Fibroblast of skin of left quadriceps (primary cell): ENCODE measurements around the gene ZNF460.
"Not testable (repeated sequence)": the region's sequence is repeated elsewhere in the genome, so short reads cannot be mapped to it uniquely, and the experiment has no call there.

Experiments
- DNase-seq, 2 experiments: peaks; one replicate each; pipeline ENCODE4 v3.0.0-alpha.2; 2013; ENCODE audit warnings: low read depth in 2 of 2

The ZNF460 gene

DNA sequence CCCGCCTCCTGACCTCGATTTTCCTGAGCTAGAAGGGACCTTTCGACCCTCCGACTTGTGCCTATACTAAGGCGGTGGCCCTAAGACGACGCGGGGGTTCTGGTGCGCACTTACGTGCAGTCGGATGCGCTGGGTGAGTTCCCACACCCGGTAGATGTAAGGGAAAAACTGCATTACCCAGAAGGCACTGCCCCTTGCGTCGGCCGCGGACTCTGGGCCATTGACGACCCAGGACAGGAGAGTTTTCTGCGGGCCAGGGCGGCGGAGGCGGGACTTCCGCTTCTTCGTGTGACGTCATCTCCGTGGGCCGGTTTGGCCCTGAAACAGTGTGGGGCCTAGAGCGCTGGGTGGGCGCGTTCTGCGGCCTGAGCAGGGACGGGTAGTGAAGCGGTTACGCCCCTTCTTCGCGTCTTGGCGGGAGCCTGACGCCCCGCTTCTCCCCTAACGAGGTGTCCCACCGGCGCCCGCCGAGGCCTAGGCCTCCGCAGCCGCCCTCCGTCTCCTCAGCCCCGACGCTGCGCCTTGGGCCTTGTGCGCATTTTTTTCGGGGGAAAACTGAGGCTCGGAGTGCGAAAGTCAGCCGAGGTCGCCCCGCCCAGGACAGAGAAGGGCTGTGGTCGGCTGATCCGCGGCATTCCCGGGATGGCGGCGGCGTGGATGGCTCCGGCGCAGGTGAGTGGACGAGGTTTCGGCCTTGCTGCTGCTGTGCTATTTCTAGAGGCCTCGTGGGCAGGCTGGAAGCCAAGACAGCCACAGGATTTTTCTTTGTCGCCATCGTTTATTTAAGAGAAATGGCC, at the start of gene ZNF460:
TSS of gene ZNF460 (plus strand) at position 321 of the 797 bp plus-strand sequence. CDS start at position 643, 322 bp downstream.
- peak; percentile 96 for DNase-seq

DNA sequence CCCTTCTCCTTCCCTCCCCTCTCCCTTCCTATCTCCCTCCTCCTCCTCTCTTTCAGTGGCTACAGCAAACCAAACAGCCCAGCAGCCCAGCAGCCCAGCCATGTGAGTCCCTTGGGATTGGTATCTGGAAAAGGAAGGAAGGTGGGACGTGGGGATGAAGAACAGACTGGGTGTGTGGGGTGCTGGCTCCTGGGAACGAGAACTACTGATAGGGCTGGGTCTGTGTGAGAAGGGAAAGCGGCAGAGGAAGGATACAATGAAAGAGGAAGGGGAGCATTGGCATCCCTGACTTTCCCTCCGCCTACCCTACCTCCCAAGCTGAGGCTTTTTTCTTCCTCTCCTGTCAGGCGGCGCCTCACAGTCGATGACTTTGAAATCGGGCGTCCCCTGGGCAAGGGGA, 48.6 kb upstream of the ZNF460 start:
- DNase-seq: no peak

DNA sequence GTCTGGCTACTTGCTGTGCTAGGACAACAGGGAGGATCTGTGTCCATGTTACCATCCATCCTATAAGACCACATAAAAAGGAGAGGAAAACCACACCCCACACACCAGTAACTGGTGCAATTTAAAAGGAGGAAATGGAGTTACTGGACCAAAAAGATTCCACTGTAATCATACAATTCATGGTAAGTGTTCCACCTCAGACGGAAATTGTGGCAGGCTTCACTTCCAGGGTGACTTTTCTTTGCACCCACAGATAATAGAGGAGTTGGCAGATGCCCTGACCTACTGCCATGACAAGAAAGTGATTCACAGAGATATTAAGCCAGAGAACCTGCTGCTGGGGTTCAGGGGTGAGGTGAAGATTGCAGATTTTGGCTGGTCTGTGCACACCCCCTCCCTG, 47.1 kb upstream of the ZNF460 start:
- DNase-seq: no peak

DNA sequence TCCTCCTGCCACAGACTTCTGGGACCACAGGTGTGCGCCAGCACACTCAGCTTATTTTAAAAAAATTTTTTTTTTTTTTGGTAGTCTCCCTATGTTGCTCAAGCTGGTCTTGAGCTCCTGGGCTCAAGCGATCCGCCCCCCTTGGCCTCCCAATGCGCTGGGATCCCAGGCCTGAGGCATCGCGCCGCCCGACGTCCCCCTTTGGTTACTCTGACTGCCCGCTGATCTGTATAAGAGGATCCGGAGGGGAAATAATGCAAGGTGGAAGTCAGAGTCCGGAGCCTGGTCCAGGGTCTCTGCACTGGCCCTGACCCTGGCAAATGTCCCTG, 40.3 kb upstream of the ZNF460 start:
- DNase-seq: peak in 1 of 2 experiments; percentile 1

DNA sequence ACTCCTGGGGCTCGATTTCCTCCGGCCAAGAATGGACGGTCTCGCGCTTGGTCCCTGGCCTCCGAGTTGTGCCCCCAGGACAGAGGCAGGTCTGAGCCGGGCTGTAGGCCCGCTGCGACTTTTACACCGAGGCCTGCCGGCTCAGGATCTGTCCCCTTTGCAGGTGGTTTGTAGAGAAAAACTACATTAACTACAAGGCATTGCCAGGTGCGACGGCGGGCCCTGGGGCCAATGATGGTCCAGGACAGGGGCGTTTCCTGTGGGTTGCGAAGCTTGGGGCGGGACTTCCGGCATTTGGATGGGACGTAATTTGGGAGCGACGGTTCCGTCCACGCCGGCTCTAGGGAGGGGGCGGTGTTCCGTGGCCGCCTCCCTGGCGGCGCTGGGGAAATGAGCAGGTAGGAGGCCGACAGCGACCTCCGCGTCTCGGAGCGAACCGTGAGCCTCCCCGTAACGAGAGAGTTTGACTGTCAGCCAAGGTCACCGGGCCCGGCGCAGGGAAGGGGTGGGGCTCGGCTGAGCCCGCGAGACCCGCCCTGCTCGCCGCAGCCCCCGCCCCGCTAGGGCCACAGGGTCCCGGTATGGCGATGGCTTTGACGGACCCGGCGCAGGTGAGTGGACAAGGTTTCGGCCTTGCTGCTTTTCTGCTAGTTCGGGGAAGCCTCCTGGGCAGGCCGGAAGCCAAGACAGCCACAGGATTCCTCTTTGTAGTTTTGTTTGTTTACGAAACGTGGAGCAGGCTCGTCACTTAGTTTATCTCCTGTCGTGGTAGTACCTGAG, 39.8 kb upstream of the ZNF460 start, which contains the start of gene ZNF805:
TSS of gene ZNF805 (plus strand) at position 322 of the 780 bp plus-strand sequence. CDS start at position 582, 260 bp downstream.
- peak; percentile 82 to 83 for DNase-seq

DNA sequence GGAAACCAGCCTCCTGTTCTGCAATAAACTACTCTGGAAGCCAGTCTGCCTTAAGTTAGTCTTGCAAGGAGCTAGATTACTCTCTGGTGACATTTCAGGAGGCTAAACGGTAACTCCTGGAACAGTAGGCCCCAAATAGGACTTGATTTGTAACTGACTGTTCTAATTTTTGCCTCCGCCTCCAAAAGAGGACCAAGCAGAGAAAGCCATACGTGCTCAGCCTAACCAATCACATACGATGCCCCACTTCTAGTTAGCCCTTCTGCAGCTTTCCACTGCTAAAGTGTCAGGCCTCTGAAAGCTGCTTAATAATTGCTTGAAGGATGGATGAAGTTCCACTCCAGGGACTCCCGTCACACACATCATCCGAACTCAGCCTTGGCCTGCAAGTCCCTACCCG, 39.1 kb upstream of the ZNF460 start:
- no peak for DNase-seq

DNA sequence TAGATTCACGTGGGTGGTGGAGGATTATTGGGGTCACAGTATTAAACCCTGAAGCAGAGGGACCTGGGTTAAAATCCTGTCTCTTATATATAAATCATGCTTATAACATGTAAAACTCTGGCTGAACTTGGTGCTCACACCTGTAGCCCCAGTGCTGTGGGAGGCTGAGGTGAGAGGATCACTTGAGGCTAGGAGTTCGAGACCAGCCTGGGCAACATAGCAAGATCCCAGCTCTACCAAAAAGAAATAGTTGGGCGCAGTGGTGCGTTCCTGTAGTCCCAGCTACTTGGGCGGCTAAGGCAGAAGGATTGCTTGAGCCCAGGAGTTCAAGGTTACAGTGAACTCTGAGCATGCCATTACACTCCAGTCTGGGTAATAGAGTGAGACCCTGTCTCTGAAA, 37.5 kb upstream of the ZNF460 start:
- no peak for DNase-seq

DNA sequence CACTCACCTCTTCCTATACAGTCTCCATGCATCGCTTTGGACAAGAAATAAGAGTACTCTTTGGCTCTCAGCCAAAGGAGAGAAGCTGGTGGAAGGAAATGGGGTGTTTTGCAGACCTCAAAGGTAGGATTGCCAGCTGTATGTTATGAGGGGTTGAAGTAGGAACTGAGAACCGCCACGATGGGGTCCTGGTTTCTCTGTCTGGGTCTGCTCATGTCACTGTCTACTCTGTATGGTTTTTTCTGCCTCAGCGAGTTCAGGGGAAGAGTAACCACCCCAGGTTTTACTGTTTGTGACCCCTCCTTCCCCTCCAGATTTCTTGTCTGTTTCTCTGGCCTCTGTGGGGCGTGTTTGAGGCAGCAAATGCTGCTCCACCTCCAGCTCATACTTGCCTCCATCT, 35.8 kb upstream of the ZNF460 start:
- DNase-seq: no peak

DNA sequence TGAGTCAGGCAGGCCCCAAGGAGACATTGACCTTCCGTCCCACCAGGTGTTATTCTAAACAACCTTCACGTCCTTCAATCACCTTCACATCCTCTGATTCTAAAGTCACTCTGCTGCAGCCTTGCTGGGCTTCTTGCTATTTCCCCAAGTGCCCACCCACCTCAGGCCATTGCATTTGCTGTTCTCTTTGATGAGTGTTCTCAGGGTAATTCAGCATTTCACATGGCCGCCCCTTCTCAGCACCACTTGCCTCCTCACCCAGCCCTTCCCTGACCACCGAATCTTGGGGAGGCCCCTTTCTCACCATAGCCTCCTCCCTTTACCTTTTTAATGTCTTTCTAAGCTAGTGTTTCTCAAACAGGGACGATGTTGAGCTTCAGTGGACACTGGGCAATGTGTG, 35.2 kb upstream of the ZNF460 start:
- DNase-seq: no peak

DNA sequence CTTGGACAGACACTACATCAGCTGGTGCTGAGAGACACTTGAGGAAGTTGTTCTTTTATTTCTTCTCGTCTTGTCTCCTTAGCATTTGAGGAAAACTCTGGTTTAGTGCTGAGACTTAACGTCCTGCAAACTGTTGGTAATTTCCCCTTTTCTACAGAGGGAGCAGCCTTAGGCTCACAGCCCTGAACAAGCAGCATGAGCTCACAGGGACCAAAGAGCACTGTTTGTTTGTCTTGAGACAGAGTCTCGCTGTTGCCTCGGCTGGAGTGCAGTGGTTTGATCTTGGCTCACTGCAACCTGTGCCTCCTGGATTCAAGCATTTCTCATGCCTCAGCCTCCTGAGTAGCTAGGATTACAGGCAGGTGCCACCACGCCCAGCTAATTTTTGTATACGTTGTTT, 34.3 kb upstream of the ZNF460 start:
- no peak for DNase-seq

DNA sequence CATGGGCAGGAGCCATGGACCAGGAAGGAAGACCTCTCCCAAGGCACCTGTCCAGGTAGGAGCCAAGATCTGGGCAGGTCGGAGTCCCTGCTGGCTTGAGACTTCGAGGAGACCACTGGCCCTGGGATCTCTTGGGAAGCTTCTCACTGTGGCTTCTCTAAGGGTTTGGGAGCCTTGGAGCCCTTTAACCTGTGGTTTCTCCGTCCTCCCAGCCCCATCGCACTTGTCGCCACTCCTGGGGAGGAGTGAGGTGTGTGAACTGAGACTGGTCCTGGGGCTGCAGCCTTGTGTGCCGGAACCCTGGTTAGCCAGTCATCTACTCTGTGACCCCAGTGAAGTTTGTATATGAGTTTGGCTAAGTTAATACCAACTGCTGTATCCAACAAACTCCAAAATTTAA, 31.6 kb upstream of the ZNF460 start:
- no peak for DNase-seq

DNA sequence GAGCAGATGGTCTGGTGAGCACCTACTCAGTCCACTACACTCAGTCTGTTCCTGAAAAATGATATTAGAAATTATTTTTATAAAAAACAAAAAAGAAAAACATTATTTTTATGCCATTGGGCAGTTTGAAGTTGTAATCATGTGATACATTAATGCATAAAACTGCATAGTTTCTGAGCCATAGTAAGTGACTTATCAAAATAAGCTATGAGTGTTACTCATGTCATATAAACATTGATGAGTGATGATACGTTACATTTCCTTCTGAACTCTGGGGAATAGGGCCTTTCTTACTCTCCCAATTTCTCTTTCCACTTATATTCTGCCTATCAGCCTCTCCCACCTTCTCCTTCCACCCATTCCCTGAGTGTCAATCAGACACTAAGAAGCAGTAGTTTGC, 31.0 kb upstream of the ZNF460 start:
- DNase-seq: no peak

DNA sequence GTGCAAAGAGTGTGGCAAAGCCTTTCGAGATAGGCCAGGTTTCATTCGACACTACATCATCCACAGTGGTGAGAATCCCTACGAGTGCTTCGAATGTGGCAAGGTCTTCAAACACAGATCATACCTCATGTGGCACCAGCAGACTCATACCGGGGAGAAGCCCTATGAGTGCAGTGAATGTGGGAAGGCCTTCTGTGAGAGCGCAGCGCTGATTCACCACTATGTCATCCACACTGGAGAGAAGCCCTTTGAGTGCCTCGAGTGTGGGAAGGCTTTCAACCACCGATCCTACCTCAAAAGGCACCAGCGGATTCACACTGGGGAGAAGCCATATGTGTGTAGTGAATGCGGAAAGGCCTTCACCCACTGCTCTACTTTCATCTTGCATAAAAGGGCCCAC, 26.5 kb upstream of the ZNF460 start:
- not testable (repeated sequence) for DNase-seq

DNA sequence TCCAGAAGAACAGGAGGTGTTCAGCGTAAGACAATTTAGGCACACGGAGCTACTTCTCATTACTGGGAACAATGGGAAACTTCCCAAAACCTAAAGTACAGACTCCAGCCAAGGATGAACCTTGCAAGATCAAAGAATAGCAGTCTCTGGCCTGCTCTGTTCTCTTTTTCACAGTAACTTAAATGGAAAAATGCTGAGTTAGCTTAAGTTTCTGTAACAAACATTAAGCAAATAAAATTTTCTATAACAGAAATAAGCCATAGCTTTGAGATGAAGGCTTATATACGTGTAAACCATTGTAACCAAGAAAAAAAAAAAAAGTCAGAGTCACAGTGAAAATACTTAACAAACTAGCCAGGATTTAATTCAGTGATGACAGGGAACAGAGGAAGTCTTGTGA, 18.2 kb upstream of the ZNF460 start:
- DNase-seq: no peak

DNA sequence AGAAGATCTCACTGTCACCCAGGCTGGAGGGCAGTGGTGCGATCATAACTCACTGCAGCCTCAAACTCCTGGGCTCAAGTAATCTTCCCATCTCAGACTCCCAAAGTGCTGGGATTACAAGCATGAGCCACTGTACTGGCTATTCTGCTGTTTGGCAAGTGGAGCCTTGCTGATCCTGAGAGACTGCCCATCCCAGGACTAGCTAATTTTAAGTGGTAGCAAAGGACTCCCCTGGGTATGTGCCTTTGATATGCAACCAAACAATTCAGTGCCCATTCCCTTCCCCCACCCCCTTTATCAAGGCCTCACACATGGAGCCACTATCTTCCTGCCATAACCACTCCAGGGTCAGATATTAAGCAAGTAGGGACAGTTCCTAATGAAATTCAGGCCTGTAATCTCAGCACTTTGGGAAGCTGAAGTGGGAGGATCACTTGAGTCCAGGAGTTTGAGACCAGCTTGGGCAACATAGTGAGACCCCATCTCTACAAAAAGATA, 17.0 kb upstream of the ZNF460 start:
- DNase-seq: no peak

DNA sequence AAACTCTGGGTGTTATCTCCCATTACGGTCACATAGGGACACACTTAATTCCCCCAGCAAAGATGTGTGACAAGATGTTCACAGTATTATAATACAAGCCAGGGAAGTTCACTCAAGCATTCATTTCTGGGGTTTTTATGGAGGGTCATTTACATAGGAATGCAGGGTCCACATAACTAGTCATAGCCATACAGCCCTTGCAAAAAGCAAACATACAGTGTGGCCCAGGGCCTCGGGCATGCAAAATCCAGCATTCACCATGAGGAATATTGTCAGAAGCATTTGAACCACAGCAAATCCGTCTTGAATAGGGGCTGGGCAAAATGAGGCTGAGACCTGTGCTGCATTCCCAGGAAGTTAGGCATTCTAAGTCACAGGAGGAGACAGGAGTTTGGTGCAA, 13.0 kb upstream of the ZNF460 start:
- no peak for DNase-seq

DNA sequence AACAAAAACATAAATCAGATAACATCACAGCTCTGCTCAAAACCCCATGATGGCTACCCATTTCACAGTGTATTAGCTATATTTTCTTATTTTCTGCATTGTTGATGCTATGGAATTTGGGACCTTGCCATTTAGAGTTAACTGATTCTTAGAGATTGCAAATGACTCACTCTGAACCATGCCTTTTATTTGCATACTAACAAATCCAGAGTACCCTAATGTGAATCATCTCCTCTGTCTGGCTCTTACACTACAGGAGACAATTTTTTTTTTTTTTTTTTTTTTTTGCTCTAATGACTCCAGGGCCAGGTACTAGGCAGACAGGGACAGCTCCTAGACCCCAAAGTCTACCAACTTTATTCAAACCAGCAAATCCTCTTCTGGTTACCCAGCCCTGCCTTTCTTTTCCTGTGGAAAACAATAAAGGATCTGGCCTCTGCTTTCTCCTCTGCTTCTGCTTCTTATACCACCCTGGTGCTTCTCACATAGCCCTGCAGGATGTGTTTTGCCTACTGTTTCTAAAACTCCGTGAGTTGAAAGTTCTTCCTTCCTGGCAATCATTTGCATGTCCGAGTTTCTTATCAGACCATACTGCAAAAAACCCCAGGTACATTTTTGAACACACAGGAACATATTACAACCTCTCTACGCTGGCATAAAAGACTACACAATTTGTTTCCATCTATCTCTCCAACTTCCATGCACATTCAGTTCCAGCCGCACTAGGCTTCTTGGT, 10.6 kb upstream of the ZNF460 start:
- DNase-seq: peak; percentile 80 to 83

DNA sequence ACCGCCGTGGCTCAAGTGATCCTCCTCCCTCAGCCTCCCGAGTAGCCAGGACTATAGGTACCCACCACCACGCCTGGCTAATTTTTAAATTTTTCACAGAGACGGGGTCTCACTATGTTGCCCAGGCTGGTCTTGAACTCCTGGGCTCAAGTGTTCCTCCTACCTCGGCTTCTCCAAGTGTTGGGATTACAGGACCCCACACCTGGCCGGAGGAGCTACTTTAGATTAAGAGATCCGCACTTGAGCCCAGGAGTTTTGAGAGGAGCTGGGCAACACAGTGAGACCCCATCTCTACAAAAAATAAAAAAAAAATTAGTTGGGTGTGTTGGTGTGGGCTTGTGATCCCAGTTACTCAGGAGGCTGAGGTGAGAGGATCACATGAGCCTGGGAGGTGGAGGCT, 9.0 kb upstream of the ZNF460 start:
- DNase-seq: no peak

DNA sequence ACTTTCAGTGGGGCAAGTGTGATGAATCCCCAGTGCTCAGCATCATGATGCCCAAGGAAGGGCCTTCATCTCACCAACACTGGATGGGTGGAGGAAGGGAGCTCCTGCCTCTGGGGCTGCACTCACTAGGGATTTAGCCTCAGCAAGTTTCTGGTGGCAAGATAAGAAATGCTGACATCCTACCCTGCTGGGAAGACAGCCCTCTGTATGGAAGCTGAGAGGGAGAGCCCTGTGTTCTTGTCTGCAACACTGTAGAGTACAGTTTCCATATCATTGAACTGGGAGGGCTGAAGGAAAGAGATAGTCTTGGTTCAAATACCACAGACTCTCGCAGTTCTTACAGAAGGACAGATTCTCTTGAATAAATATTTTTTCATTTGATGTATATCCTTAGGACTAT, 7.3 kb upstream of the ZNF460 start:
- no peak for DNase-seq

DNA sequence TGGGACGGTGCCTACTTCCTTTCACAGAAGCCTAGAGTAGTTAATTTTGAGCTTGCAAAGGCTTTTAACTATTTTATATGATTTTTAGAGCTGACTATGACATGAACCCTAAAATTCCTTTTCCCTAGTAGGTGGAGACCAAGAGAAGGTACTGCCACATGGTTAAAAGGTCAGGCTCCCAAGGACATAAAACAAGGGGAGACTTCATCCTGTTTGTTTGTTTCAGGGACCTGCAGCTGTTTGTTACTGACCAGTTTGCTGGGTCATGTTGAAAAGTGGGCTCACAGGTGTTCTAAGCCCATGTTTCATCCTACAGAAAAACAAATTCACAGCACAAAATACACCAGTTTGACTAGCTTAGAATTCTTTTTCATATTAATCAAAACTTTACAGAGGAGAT, 3.9 kb upstream of the ZNF460 start:
- no peak for DNase-seq

DNA sequence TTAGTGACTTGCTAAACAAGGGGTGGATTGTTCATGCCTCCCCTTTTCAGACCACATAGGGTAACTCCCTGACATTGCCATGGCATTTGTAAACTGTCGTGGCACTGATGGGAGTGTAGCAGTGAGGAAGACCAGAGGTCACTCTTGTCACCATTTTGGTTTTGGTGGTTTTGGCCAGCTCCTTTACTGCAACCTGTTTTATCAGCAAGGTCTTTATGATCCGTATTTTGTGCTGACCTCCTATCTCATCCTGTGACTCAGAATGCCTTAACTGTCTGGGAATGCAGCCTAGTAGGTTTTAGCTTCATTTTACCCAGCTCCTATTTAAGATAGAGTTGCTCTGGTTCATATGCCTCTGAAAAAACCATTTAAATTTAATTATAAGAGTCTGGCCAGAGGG, 1.8 kb upstream of the ZNF460 start:
- not testable (repeated sequence) for DNase-seq

DNA sequence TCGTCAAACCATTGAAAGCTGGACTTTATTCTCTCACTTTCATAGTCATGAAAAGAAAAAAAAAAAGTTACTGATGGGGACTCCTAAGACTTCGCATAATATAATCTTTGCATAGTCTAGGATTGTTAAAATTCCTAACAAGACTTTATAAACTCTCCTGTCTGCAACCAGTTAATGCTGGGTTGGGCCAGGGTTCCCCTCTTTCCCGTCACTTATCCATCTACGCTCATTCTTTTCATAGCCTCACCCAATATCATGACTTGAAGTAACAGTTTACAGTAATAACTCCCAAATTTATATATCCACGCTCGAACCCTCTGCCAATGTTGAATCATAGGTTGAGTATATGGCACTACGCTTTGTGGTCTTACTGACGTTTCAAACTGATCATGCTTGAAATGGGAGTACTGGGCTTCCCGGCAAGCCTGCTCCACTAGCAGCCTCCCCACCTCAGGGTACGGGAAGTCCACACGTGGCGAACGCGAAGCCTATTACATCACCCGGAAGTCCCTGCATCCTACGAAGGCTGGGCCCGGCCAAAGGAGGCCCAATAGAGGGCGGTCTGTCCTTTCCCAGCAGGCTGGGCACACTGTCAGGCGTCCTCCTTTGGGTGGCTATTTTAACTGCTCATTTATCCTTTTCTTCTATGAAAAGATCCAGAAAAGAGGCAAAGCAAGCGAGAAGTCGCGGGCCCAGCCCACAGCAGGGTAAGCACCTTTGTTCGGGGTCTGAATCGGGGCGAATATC, 694 bp upstream of the ZNF460 start:
- DNase-seq: peak; percentile 94 to 95
